GM19455 (cell line): ENCODE results near the gene RPEL1.
"Not testable (repeated sequence)": the region's sequence is repeated elsewhere in the genome, so short reads cannot be mapped to it uniquely, and the experiment has no call there.

ENCODE experiments used
- ATAC-seq: cut with Tn5 transposase; IDR thresholded peaks from one replicate; pipeline ENCODE4 v1.9.1; 2021; ENCODE audit not compliant: unreplicated experiment

The RPEL1 gene

GRCh38 chr10:103232772-103233488 lies 12.8 kb upstream of the RPEL1 start:
- no peak for ATAC-seq

- ATAC-seq = no peak
These were observed 9.9 kb upstream of the RPEL1 start for GRCh38 chr10:103235775-103236174.

- ATAC-seq = no peak
These were observed 7.0 kb upstream of the RPEL1 start for GRCh38 chr10:103238506-103239252.

GRCh38 chr10:103241262-103242011 lies 4.2 kb upstream of the RPEL1 start:
- no peak for ATAC-seq

DNA sequence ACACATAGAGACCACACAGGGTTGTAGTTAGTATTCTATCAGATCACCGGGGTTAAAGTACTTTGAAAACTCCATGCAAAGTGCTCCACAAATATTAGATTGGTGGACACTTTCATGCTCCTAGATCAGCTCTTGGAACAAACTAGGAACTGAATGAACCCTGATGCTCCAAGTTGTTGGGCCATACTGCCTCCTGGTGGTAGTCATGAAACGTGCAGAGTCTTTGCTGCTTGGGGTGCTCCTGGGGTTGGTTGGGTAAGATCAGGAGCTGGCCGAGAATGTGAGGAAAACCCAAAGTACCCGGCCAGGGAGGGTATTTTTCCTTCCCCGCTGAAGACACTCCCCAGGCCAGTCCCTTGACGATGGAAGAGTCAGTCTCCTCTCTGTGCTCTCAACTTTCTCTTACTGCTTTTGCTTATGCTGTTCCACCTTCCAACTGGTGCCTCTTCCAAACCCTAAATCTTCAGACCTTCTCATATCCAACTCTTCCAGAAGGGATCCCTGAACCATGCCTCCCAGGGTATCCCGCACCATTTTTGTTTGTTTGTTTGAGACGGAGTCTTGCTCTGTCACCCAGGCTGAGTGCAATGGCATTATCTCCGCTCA lies 918 bp upstream of the RPEL1 start:
- no peak for ATAC-seq

- ATAC-seq = no peak
These were observed 637 bp downstream of the RPEL1 start for GRCh38 chr10:103246324-103246723.

- no peak for ATAC-seq
These were observed 8.4 kb downstream of the RPEL1 start for GRCh38 chr10:103254113-103254512.

- ATAC-seq = no peak
These were observed 9.0 kb downstream of the RPEL1 start for GRCh38 chr10:103254538-103255325.

GRCh38 chr10:103256613-103257012 lies 10.9 kb downstream of the RPEL1 start:
- ATAC-seq = no peak

DNA sequence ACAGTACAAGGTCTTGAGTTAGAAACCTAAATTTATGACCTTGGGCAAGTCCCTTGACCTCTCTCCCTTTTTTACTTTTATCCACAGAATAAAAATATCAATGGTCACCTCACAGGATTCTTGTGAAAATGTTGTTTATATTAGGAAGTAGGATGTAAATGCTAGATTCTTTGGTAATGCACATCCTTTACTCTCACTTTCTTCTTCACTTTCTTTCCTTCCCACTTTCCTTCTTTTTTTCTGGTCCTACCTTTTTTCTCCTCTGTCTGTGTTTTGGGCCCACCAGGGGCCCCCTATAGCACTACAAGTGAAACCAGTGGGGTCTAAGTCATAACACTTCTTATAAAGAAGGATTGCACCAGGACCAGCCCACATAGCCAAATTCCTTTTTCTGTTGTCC lies 12.1 kb downstream of the RPEL1 start:
- no peak for ATAC-seq

DNA sequence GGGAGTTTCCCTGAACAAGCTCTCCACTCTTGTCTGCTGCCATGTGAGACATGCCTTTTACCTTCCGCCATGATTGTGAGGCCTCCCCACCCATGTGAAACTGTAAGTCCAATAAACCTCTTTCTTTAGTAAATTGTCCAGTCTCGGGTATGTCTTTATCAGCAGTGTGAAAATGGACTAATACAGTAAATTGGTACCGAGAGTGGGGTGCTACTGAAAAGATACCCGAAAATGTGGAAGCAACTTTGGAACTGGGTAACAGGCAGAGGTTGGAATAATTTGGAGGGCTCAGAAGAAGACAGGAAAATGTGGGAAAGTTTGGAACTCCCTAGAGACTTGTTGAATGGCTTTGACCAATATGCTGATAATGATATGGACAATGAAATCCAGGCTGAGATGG lies 13.2 kb downstream of the RPEL1 start:
- ATAC-seq = not testable (repeated sequence)

DNA sequence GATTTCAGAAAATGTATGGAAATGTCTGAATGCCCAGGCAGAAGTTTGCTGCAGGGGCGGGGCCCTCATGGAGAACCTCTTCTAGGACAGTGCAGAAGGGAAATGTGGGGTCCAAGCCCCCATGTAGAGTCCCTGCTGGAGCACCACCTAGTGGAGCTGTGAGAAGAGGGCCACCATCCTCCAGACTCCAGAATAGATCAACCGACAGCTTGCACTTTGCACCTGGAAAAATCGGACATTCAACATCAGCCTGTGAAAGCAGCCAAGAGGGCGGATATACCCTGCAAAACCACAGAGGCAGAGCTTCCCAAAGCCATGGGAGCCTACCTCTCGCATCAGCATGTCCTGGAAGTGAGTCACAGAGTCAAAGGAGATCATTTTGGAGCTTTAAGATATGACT lies 14.3 kb downstream of the RPEL1 start:
- ATAC-seq = no peak

DNA sequence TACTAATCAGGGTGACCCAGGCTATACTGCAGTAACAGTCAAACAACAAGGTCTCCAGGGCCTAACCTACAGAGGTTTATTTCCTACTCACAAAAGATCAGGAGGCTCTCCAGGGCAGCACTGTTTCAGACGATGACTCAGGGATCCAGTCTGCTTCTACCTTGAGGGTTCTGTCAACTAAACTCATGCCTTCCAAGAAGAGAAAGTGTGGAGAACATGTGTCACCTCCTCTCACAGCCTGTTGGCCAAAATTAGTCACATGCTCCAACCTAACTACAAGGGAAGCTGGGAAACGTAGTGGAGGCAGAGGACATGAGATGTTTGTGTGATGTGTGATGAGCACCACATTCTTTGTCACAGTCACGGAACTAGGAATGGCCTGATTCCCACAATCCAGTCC lies 16.5 kb downstream of the RPEL1 start:
- no peak for ATAC-seq

- ATAC-seq = no peak
These were observed 20.1 kb downstream of the RPEL1 start for GRCh38 chr10:103265717-103266329.

DNA sequence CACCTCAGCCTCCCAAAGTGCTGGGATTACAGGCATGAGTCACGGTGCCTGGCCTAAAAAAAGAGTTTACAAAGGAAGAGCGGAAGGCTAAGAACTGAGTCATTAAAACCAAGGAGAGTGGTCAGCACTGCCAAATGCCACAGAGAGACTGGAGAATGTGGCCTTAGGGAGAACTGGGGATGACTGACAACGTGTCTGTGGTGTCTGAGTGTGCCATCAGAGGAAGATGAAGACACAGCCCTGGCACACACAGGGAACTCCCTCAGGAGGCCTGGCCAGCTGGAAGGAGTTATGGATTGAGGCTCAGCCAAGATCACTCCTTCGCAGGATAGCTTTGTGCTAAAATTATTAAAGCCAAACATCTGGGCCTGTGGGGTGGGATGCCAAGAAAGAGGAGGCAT lies 27.4 kb downstream of the RPEL1 start:
- no peak for ATAC-seq

GRCh38 chr10:103276251-103276895 lies 30.7 kb downstream of the RPEL1 start:
- no peak for ATAC-seq

- no peak for ATAC-seq
These were observed 31.4 kb downstream of the RPEL1 start, which contains the start of gene INA for GRCh38 chr10:103276896-103277712. INA (plus strand) TSS chr10:103277138; CDS start chr10:103277212, 74 bp downstream.

DNA sequence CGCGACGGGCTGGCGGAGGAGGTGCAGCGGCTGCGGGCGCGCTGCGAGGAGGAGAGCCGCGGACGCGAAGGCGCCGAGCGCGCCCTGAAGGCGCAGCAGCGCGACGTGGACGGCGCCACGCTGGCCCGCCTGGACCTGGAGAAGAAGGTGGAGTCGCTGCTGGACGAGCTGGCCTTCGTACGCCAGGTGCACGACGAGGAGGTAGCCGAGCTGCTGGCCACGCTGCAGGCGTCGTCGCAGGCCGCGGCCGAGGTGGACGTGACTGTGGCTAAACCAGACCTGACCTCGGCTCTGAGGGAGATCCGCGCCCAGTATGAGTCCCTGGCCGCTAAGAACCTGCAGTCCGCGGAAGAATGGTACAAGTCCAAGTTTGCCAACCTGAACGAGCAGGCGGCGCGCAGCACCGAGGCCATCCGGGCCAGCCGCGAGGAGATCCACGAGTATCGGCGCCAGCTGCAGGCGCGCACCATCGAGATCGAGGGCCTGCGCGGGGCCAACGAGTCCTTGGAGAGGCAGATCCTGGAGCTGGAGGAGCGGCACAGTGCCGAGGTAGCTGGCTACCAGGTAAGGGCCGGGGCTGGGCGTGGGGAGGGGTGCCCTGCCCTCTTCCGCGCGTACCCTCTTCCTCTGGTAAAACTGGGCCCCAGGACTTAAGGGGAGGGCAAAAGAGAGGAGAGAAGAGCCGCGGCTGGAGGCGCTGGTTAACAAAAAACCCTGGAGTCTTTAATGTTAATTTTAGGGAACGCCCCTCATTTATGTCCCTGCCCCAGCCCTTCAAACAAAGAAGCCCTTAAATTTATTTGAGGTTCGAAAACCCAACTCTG lies 32.2 kb downstream of the RPEL1 start:
- no peak for ATAC-seq
